K562 (cell line): ENCODE results near the gene COX6A2. TPM values are rescaled to one million over a fixed set of nuclear protein-coding genes. Genes with fewer than 3 reads are reported as not detected.

ENCODE experiments used
- BDP1 ChIP-seq: IDR thresholded peaks from 3 replicates; pipeline ENCODE4 v1.6.1; 2011; ENCODE audit not compliant: insufficient read length, insufficient read depth
- CC2D1A ChIP-seq: fragments of 450-650 bp; IDR thresholded peaks from 2 replicates; pipeline ENCODE4 v1.6.1; 2017; ENCODE audit warnings: mild to moderate bottlenecking
- E2F8 ChIP-seq: fragments of 450-650 bp; IDR thresholded peaks from 2 replicates; pipeline ENCODE4 v1.7.1; 2018; ENCODE audit warnings: mild to moderate bottlenecking, low read depth; ENCODE audit not compliant: partially characterized antibody
- EP400 ChIP-seq: fragments of 450-650 bp; IDR thresholded peaks from 2 replicates; pipeline ENCODE4 v1.6.1; 2017; ENCODE audit warnings: antibody characterized with exemption, mild to moderate bottlenecking, moderate library complexity
- FOXK1 ChIP-seq: sonication (generic); formaldehyde crosslinking; IDR thresholded peaks from 2 replicates; pipeline ENCODE4 v1.8.0; 2022; ENCODE audit warnings: missing genetic modification reagents, mild to moderate bottlenecking, borderline replicate concordance
- GTF3C2 ChIP-seq: IDR thresholded peaks from 3 replicates; pipeline ENCODE4 v1.6.1; 2011; ENCODE audit warnings: borderline replicate concordance, mild to moderate bottlenecking, moderate library complexity; ENCODE audit not compliant: insufficient read length; ENCODE audit errors: extremely low read depth
- HDAC1 ChIP-seq, 2 experiments: fragments of 450-650 bp; IDR thresholded peaks; 2 replicates each; pipeline ENCODE4 v1.6.1; 2016 to 2017; ENCODE audit warnings: inconsistent platforms in 1 of 2, mild to moderate bottlenecking in 1 of 2, moderate library complexity in 1 of 2
- HDAC2 ChIP-seq: fragments of 450-650 bp; IDR thresholded peaks from 2 replicates; pipeline ENCODE4 v1.6.1; 2016; ENCODE audit warnings: mild to moderate bottlenecking
- HSF4 ChIP-seq: fragments of 250-450 bp; sonication (Bioruptor Pico); IDR thresholded peaks from 2 replicates; pipeline ENCODE4 v2.1.2; 2022; ENCODE audit warnings: mild to moderate bottlenecking, moderate library complexity, borderline replicate concordance
- JUND ChIP-seq, 2 experiments: IDR thresholded peaks; 2 replicates in 1 of 2; 3 replicates in 1 of 2; pipeline ENCODE4 v1.6.1; 2011; ENCODE audit warnings: borderline replicate concordance in 2 of 2, low read depth in 2 of 2, low read length in 2 of 2, improper control_type of control experiment in 1 of 2, missing biosample characterization in 1 of 2, missing genetic modification characterization in 1 of 2, missing genetic modification reagents in 1 of 2
- MECOM ChIP-seq: fragments of 250-450 bp; sonication (Bioruptor Pico); IDR thresholded peaks from 2 replicates; pipeline ENCODE4 v1.8.0; 2022; ENCODE audit warnings: inconsistent platforms
- NKRF ChIP-seq: fragments of 450-650 bp; IDR thresholded peaks from 2 replicates; pipeline ENCODE4 v1.6.1; 2016; ENCODE audit warnings: borderline replicate concordance
- NR4A1 ChIP-seq, 2 experiments: fragments of 250-450 bp in 1 of 2; fragments of 450-650 bp in 1 of 2; sonication (Bioruptor Pico) in 1 of 2; IDR thresholded peaks; 2 replicates each; pipeline versions ENCODE4 v1.4.0 to v1.6.1; 2016 to 2020; ENCODE audit warnings: mild to moderate bottlenecking in 2 of 2, missing compliant biosample characterization in 1 of 2, missing genetic modification characterization in 1 of 2, moderate library complexity in 1 of 2
- SRSF7 ChIP-seq: fragments of 200-400 bp; formaldehyde crosslinking; optimal IDR thresholded peaks from 2 replicates; pipeline ENCODE3; 2017; ENCODE audit warnings: mild to moderate bottlenecking, low read depth, low read length
- ZNF398 ChIP-seq: fragments of 250-450 bp; sonication (Bioruptor Pico); IDR thresholded peaks from 2 replicates; pipeline ENCODE4 v1.8.0; 2021; ENCODE audit warnings: moderate library complexity, mild to moderate bottlenecking, inconsistent platforms
- polyA plus RNA-seq, 8 experiments: library from polyadenylated mRNA; depleted of rRNA in 4 of 8; stranded (reverse) in 5 of 8; unstranded in 3 of 8; fragments of >200 nt; fragmentation: Nextera tagmentation in 2 of 8; fragmentation: Illumina TruSeq in 1 of 8; extraction: Ambion mirVana in 2 of 8; extraction: Trizol in 1 of 8; gene quantifications; 2 replicates each; pipeline versions ENCODE4 v1.2.1 to v1.2.3, GENCODE V29; 2011 to 2014; ENCODE audit warnings: inconsistent platforms in 1 of 8, missing spikeins in 1 of 8
- total RNA-seq, 7 experiments: library from RNA; depleted of rRNA in 6 of 7; stranded (reverse); fragments of >200 nt in 6 of 7; fragmentation: Illumina TruSeq in 2 of 7; extraction: Trizol in 2 of 7; gene quantifications; 2 replicates each; pipeline versions ENCODE4 v1.2.1 to v1.2.3, GENCODE V29; 2011 to 2021; ENCODE audit warnings: low replicate concordance in 1 of 7

Gene COX6A2
- total and polyA plus RNA-seq, 9 of the 15 experiments (the other 6 are each of a cell fraction or from before 2014, with no cell fraction given), result not detected

GRCh38 chr16:31458844-31459686, 30.9 kb upstream of the COX6A2 start, which contains the start of gene ARMC5 (continued):
- TF ChIP-seq E2F8, result peak; percentile 90
- TF ChIP-seq GTF3C2, result no peak
- TF ChIP-seq EP400, result peak; percentile 99
- TF ChIP-seq ZNF398 (CRISPR knock-in tag), result no peak
- no peak for TF ChIP-seq SRSF7
- TF ChIP-seq BDP1, result no peak
- no peak for TF ChIP-seq CC2D1A
- TF ChIP-seq HDAC1 (IDR thresholded peaks at IDR 0.05), result peak in 1 of 2 experiments; percentile 87; a peak in 2 of 4 replicates
- peak; percentile 94; the same call in 1 of the 2 replicates for TF ChIP-seq NKRF
- TF ChIP-seq NR4A1 (CRISPR knock-in tag; IDR thresholded peaks at IDR 0.05), result peak; percentile 91; the same call in 1 of the 2 replicates
- TF ChIP-seq NR4A1 (tag; IDR thresholded peaks at IDR 0.05), result no peak
- TF ChIP-seq JUND (IDR thresholded peaks at IDR 0.05; ENCODE audit: borderline replicate concordance, low read depth, low read length), result peak; percentile 57
- no peak; the same call in 2 of the 3 replicates for TF ChIP-seq JUND (tag; IDR thresholded peaks at IDR 0.05; ENCODE audit: borderline replicate concordance, low read depth, low read length)
- TF ChIP-seq HSF4 (CRISPR knock-in tag), result no peak
- peak; percentile 89 for TF ChIP-seq HDAC2
- 0 out of 2 replicates have a peak, but pooled peaks have one; percentile 62 for TF ChIP-seq FOXK1
- no peak for TF ChIP-seq MECOM (CRISPR knock-in tag)
